Urinary bladder (tissue), 4 donors: ENCODE measurements around the gene HBS1L. TPM values are rescaled to one million over a fixed set of nuclear protein-coding genes. Genes with fewer than 3 reads are reported as not detected.

ENCODE experiments used
- DNase-seq: peaks from one replicate; pipeline ENCODE4 v3.0.0-alpha.2; 2015; ENCODE audit errors: extremely low spot score
- H3K27ac ChIP-seq: one replicate; pipeline ENCODE4 v1.5.1; 2013; ENCODE audit warnings: low read depth, mild to moderate bottlenecking, moderate library complexity
- H3K36me3 ChIP-seq: one replicate; pipeline ENCODE4 v1.6.1; 2013; ENCODE audit warnings: mild to moderate bottlenecking, moderate library complexity; ENCODE audit not compliant: insufficient read depth
- H3K4me1 ChIP-seq: one replicate; pipeline ENCODE4 v1.6.1; 2013; ENCODE audit warnings: mild to moderate bottlenecking, moderate library complexity; ENCODE audit not compliant: insufficient read depth
- H3K4me3 ChIP-seq: one replicate; pipeline ENCODE4 v1.5.1; 2013; ENCODE audit warnings: low read depth, low read length
- WGBS: extraction: QIAGEN DNeasy Blood & Tissue Kit; methylation state at CpG from one replicate; pipeline ENCODE4 v1.1.7; 2013; 5-methylcytosine and 5-hydroxymethylcytosine counted together
- polyA plus RNA-seq: library from polyadenylated mRNA; stranded (reverse); fragments of 200-250 nt; gene quantifications from one replicate; pipeline ENCODE4 v1.2.3, GENCODE V29; 2013
- total RNA-seq: library from RNA; depleted of rRNA; stranded (reverse); fragments of >200 nt; gene quantifications from one replicate; pipeline ENCODE4 v1.2.3, GENCODE V29; 2014
- donor health status: healthy with polysubstance abuse.
- donor health status: healthy.

The HBS1L gene
- total and polyA plus RNA-seq, 2 donors = 47.3 to 105 TPM

- DNase-seq = no peak
- peaks cover 3% of the 10 kb centered on the region for H3K36me3 ChIP-seq
- no peak overlapping the region for H3K27ac ChIP-seq
- 90% methylated on average over 3 of the region's 3 CpGs for WGBS
- H3K4me1 ChIP-seq = no peaks in the 10 kb centered on the region
- no peak overlapping the region for H3K4me3 ChIP-seq
Observed at GRCh38 chr6:135043364-135043763, 11.3 kb downstream of the HBS1L start.

- no peak overlapping the region for H3K27ac ChIP-seq
Observed at GRCh38 chr6:135038335-135038734, 16.3 kb downstream of the HBS1L start.

GRCh38 chr6:135037541-135037940, 17.1 kb downstream of the HBS1L start:
- no peak overlapping the region for H3K27ac ChIP-seq
- no peaks in the 10 kb centered on the region for H3K4me1 ChIP-seq
- H3K36me3 ChIP-seq = peaks cover 4% of the 10 kb centered on the region
- H3K4me3 ChIP-seq = no peak overlapping the region
- no peak for DNase-seq
- 86% methylated on average over 4 of the region's 4 CpGs for WGBS

More at GRCh38 chr6:135038335-135038734, 16.3 kb downstream of the HBS1L start:
- WGBS = 93% methylated on average over 2 of the region's 2 CpGs
- no peak for DNase-seq
- H3K4me3 ChIP-seq = no peak overlapping the region
- no peaks in the 10 kb centered on the region for H3K4me1 ChIP-seq
- H3K36me3 ChIP-seq = peaks cover 4% of the 10 kb centered on the region

GRCh38 chr6:135036731-135037420, 17.7 kb downstream of the HBS1L start:
- no peaks in the 10 kb centered on the region for H3K4me1 ChIP-seq
- H3K4me3 ChIP-seq = no peak overlapping the region
- WGBS = 92% methylated on average over 5 of the region's 5 CpGs
- no peak for DNase-seq
- no peak overlapping the region for H3K27ac ChIP-seq
- H3K36me3 ChIP-seq = peaks cover 4% of the 10 kb centered on the region

GRCh38 chr6:135033238-135033637, 21.4 kb downstream of the HBS1L start:
- no peak for DNase-seq
- Histone ChIP-seq H3K27ac (no peak overlapping the region), H3K4me3 (no peak overlapping the region), H3K4me1 (no peaks in the 10 kb centered on the region), H3K36me3 (no peaks in the 10 kb centered on the region)
- WGBS = 92% methylated on average over 3 of the region's 3 CpGs

- WGBS = 63% methylated on average over 5 of the region's 5 CpGs
- no peaks in the 10 kb centered on the region for H3K36me3 ChIP-seq
- no peaks in the 10 kb centered on the region for H3K4me1 ChIP-seq
- no peak overlapping the region for H3K27ac ChIP-seq
- DNase-seq = no peak
- H3K4me3 ChIP-seq = no peak overlapping the region
Observed at GRCh38 chr6:135030532-135031178, 24.0 kb downstream of the HBS1L start.

GRCh38 chr6:135030056-135030473, 24.6 kb downstream of the HBS1L start:
- 79% methylated on average over 3 of the region's 3 CpGs for WGBS

GRCh38 chr6:135025775-135026174, 28.8 kb downstream of the HBS1L start:
- no peaks in the 10 kb centered on the region for H3K36me3 ChIP-seq
- no peak for DNase-seq
- no peak overlapping the region for H3K4me3 ChIP-seq
- WGBS = 89% methylated on average over 2 of the region's 2 CpGs
- H3K27ac ChIP-seq = no peak overlapping the region
- no peaks in the 10 kb centered on the region for H3K4me1 ChIP-seq

More at GRCh38 chr6:135030056-135030473, 24.6 kb downstream of the HBS1L start:
- DNase-seq = no peak
- Histone ChIP-seq H3K4me1 (no peaks in the 10 kb centered on the region), H3K36me3 (no peaks in the 10 kb centered on the region), H3K27ac (no peak overlapping the region), H3K4me3 (no peak overlapping the region)

- Histone ChIP-seq H3K4me1 (no peaks in the 10 kb centered on the region), H3K4me3 (no peak overlapping the region), H3K27ac (no peak overlapping the region), H3K36me3 (no peaks in the 10 kb centered on the region)
- no peak for DNase-seq
- 91% methylated on average over 2 of the region's 2 CpGs for WGBS
Observed at GRCh38 chr6:135025175-135025574, 29.4 kb downstream of the HBS1L start.

- H3K4me3 ChIP-seq = no peak overlapping the region
- no peak for DNase-seq
- H3K4me1 ChIP-seq = no peaks in the 10 kb centered on the region
- no peak overlapping the region for H3K27ac ChIP-seq
- WGBS = 77% methylated on average over 2 of the region's 2 CpGs
- no peaks in the 10 kb centered on the region for H3K36me3 ChIP-seq
Observed at GRCh38 chr6:135022050-135022697, 32.4 kb downstream of the HBS1L start.

GRCh38 chr6:135021310-135022049, 33.1 kb downstream of the HBS1L start:
- Histone ChIP-seq H3K4me3 (no peak overlapping the region), H3K27ac (no peak overlapping the region), H3K4me1 (no peaks in the 10 kb centered on the region), H3K36me3 (no peaks in the 10 kb centered on the region)
- DNase-seq = no peak
- WGBS = 70% methylated on average over 4 of the region's 4 CpGs

- Histone ChIP-seq H3K27ac (no peak overlapping the region), H3K4me1 (no peaks in the 10 kb centered on the region), H3K4me3 (no peak overlapping the region), H3K36me3 (no peaks in the 10 kb centered on the region)
- DNase-seq = no peak
- 88% methylated on average over 1 of the region's 1 CpG for WGBS
Observed at GRCh38 chr6:135018941-135019340, 35.7 kb downstream of the HBS1L start.

GRCh38 chr6:135018052-135018451, 36.6 kb downstream of the HBS1L start:
- Histone ChIP-seq H3K36me3 (no peaks in the 10 kb centered on the region), H3K4me1 (no peaks in the 10 kb centered on the region), H3K27ac (no peak overlapping the region), H3K4me3 (no peak overlapping the region)
- 87% methylated on average over 2 of the region's 2 CpGs for WGBS
- no peak for DNase-seq
